Suppressor macrophage treated with lipopolysaccharide for 4 hours (primary cell): ENCODE measurements around the gene RNF222.
"Not testable (repeated sequence)": the region's sequence is repeated elsewhere in the genome, so short reads cannot be mapped to it uniquely, and the experiment has no call there.

Experiments used
- DNase-seq: peaks from one replicate; pipeline ENCODE4 v3.0.0-alpha.2; 2020

RNF222 gene

DNA sequence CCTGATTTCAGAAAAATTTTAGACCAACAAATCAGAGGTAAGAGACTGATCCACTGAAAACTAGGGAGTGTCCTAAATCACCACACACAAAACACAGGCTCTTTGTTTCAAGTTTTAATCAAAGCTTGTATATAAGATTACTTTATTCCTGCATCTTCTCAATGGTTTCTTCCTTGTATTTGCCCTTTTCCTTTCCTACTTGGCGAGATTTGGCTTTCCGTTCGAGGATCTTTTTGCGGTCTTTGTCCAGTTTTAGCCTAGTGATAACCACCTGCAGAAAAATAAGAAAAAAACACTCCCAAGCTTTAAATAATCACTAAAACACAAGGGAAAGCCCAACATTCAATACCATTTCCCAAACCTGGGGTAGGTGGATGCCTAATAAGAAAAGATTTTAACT is 20.2 kb downstream of the RNF222 start:
- no peak for DNase-seq

- DNase-seq, result peak; percentile 87
These were observed 21.2 kb downstream of the RNF222 start, which contains the start of gene KRABD2 for GRCh38 chr17:8376271-8377067. Gene KRABD2 (minus strand): TSS chr17:8376704.

- no peak for DNase-seq
These were observed 21.8 kb downstream of the RNF222 start for GRCh38 chr17:8375738-8376259.

DNA sequence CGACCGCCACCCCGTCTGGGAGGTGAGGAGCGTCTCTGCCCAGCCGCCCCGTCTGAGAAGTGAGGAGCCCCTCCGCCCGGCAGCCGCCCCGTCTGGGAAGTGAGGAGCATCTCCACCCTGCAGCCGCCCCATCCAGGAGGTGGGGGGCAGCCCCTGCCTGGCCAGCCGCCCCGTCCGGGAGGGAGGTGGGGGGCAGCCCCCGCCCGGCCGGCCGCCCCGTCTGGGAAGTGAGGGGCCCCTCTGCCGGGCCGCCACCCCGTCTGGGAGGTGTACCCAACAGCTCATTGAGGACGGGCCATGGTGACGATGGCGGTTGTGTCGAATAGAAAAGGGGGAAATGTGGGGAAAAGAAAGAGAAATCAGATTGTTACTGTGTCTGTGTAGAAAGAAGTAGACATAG is 23.8 kb downstream of the RNF222 start:
- DNase-seq, result not testable (repeated sequence)

- DNase-seq, result no peak
These were observed 25.2 kb downstream of the RNF222 start for GRCh38 chr17:8372422-8372821.

GRCh38 chr17:8371786-8372185 is 25.8 kb downstream of the RNF222 start:
- DNase-seq, result no peak

- DNase-seq, result peak; percentile 75
These were observed 27.7 kb downstream of the RNF222 start for GRCh38 chr17:8369944-8370343.

- no peak for DNase-seq
These were observed 29.4 kb downstream of the RNF222 start for GRCh38 chr17:8368193-8368592.

GRCh38 chr17:8366231-8366630 is 31.4 kb downstream of the RNF222 start:
- DNase-seq, result no peak

DNA sequence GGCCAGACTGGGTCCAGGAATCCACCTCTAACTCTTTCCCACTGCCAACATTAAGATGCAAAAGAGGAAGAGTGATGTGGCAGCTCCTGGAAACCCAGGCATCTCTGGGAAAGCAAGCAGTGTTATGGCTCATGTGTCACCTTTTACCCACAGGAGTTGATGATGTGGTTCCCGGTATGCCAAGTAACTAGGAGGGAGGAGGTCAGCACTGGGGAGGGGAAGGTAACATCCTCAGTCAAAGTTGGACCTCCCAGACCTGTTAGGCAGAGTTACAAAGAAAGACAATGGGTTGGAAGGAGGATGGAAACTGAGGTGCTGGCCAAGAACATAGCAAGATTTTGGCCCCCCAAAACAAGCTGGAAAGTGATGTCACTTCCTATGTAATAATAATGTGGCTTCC is 32.5 kb downstream of the RNF222 start:
- DNase-seq, result no peak

GRCh38 chr17:8362651-8363332 is 34.8 kb downstream of the RNF222 start:
- DNase-seq, result no peak

DNA sequence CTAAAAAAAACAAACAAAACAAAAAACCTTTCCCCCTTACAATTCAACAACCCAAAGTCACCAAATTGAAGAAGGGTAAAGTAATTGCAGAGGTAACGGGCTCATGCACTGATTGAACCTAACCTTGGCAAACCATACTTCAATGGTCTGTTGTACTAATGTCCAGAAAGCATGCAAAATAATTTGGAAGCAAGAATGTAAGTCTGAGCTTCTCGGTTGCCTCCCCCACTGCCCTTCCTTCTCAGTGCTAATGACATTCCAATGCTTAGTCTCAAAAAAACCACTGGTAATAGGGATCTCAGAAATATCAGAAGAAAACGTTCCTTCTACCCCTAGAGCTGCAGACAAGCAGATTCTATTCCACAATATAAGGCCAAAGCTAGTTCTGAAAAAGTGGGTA is 36.9 kb downstream of the RNF222 start:
- no peak for DNase-seq

- no peak for DNase-seq
These were observed 37.4 kb downstream of the RNF222 start for GRCh38 chr17:8360260-8360659.

DNA sequence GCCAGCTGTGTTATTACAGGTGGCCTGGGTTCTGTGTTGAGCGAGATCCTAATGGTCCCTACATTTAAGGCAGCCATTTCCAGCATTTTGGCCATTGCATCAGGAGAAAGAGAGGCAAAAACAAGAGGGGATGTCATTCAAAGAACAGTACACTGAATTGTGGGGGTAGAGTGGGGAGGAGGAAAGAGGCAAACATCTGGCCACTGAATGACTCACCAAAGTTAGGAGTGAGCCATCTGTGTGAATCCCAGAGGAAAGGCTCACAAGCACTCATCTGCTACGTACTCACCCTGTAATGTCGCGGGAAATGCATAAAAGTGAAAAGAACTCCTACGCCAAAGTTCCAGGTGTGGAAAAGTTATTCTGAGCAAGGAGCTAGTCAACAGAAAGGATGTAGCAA is 37.9 kb downstream of the RNF222 start:
- no peak for DNase-seq

GRCh38 chr17:8357910-8358309 is 39.7 kb downstream of the RNF222 start:
- no peak for DNase-seq

- no peak for DNase-seq
These were observed 43.4 kb downstream of the RNF222 start for GRCh38 chr17:8354236-8354635.

DNA sequence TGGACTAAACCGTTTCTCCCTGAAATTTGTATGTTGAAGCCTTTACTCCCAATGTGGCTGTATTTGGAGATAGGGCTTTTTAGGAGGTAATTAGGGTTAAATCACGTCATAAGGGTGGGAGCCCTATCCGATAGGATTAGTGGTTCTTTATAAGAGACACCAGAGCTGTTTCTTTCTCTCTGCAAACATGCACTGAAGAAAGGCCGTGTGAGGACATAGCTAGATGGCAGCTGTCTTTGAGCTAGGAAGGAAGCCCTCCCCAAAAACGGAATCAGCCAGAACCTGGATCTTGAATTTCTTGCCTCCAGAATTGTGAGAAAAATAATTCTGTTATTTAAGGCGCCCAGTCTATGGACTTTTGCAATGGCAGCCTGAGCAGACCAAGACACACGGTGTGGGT is 43.9 kb downstream of the RNF222 start:
- no peak for DNase-seq

DNA sequence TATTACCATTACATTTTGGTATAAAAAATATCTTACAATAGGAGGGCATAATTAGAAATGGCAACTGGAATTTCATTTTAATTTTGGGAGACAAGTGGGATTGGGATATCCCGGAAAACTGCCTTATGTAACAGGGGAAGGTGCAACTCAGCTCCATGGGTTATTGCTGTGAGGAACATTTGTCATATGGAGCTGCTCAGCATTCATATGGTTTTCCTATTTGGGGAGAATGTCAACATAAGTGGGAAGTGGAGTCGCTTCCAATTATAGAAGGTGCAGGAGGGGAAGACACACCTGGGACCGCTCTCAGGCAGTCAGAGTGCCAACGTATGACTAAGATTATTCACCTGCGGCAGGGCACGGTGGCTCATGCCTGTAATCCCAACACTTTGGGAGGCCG is 47.3 kb downstream of the RNF222 start:
- no peak for DNase-seq

- DNase-seq, result not testable (repeated sequence)
These were observed 50.6 kb downstream of the RNF222 start for GRCh38 chr17:8347001-8347400.

- DNase-seq, result no peak
These were observed 51.5 kb downstream of the RNF222 start for GRCh38 chr17:8345951-8346665.

GRCh38 chr17:8345052-8345690 is 52.5 kb downstream of the RNF222 start:
- DNase-seq, result no peak

DNA sequence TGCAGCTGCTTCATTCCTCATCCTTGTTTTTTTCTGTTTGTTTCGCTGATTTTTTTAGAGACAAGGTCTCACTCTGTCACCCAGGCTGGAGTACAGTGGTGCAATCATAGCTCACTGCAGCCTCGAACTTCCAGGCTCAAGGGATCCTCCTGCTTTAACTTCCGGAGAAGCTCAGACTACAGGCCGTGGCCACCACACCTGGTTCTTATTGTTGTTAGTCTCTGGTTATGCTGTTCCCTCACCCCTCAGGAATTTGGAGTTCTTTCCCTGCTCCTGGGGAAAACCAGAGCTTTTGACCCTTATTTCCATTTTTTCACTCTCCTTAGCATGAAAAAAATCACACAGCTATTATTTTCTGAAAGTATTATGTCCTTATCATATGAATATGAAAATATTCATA is 56.2 kb downstream of the RNF222 start:
- DNase-seq, result no peak
